HepG2 (cell line): ENCODE data around the gene SERTAD3. TPM values are rescaled to one million over a fixed set of nuclear protein-coding genes. Genes with fewer than 3 reads are reported as not detected.

Experiments
- ARID2 ChIP-seq: sonication (generic); formaldehyde crosslinking; IDR thresholded peaks from 2 replicates; pipeline ENCODE4 v1.8.1; 2022; ENCODE audit warnings: mild to moderate bottlenecking, missing genetic modification reagents, borderline replicate concordance
- FOXA1 ChIP-seq, 2 experiments: fragments of 450-650 bp in 1 of 2; sonication (generic) in 1 of 2; formaldehyde crosslinking in 1 of 2; IDR thresholded peaks; 2 replicates each; pipeline versions ENCODE4 v1.4.0 to v1.6.1; 2016 to 2020; ENCODE audit warnings: missing genetic modification reagents in 1 of 2
- FOXO1 ChIP-seq: sonication (generic); formaldehyde crosslinking; IDR thresholded peaks from 2 replicates; pipeline ENCODE4 v1.4.0; 2020; ENCODE audit warnings: missing genetic modification reagents
- GFI1 ChIP-seq: sonication (generic); formaldehyde crosslinking; IDR thresholded peaks from 2 replicates; pipeline ENCODE4 v1.5.0; 2020; ENCODE audit warnings: missing genetic modification reagents, mild to moderate bottlenecking, borderline replicate concordance
- MXI1 ChIP-seq: IDR thresholded peaks from 3 replicates; pipeline ENCODE4 v1.6.1; 2012; ENCODE audit warnings: low read depth, low read length, inconsistent platforms, borderline replicate concordance
- NR2F1 ChIP-seq, 2 experiments: fragments of 450-650 bp in 1 of 2; formaldehyde crosslinking in 1 of 2; IDR thresholded peaks; 2 replicates each; pipeline versions ENCODE4 v1.5.0 to v1.6.1; 2016 to 2020; ENCODE audit warnings: mild to moderate bottlenecking in 1 of 2, missing compliant biosample characterization in 1 of 2, missing genetic modification reagents in 1 of 2, moderate library complexity in 1 of 2
- TARDBP ChIP-seq: sonication (generic); formaldehyde crosslinking; IDR thresholded peaks from 2 replicates; pipeline ENCODE4 v1.8.0; 2022; ENCODE audit warnings: mild to moderate bottlenecking, missing genetic modification reagents
- TCF12 ChIP-seq, 2 experiments: fragments of 450-650 bp in 1 of 2; sonication (generic) in 1 of 2; formaldehyde crosslinking in 1 of 2; IDR thresholded peaks; 2 replicates each; pipeline versions ENCODE4 v1.6.1 to v1.8.0; 2017 to 2022; ENCODE audit warnings: antibody characterized with exemption in 1 of 2, mild to moderate bottlenecking in 1 of 2, missing genetic modification reagents in 1 of 2, moderate library complexity in 1 of 2
- ZBTB3 ChIP-seq: sonication (generic); formaldehyde crosslinking; IDR thresholded peaks from 2 replicates; pipeline ENCODE4 v1.4.0; 2020; ENCODE audit warnings: low read depth, mild to moderate bottlenecking, moderate library complexity, missing genetic modification reagents, borderline replicate concordance
- ZNF563 ChIP-seq: sonication (generic); formaldehyde crosslinking; IDR thresholded peaks from 2 replicates; pipeline ENCODE4 v1.8.0; 2022; ENCODE audit warnings: mild to moderate bottlenecking, moderate library complexity, missing genetic modification reagents
- polyA plus RNA-seq, 8 experiments: library from polyadenylated mRNA; depleted of rRNA in 3 of 8; stranded (reverse) in 7 of 8; unstranded in 1 of 8; fragments of >200 nt; fragmentation: Illumina TruSeq in 4 of 8; extraction: Trizol in 4 of 8; gene quantifications; 2 replicates each; pipeline versions ENCODE4 v1.2.1 to v1.2.3, GENCODE V29; 2011 to 2016; ENCODE audit warnings: low read depth in 4 of 8, missing spikeins in 1 of 8, mixed read lengths in 1 of 8; ENCODE audit not compliant: insufficient read depth in 1 of 8
- total RNA-seq, 5 experiments: library from RNA; depleted of rRNA; stranded (reverse); fragments of >200 nt; fragmentation: Illumina TruSeq; extraction: Trizol; gene quantifications; 2 replicates each; pipeline ENCODE4 v1.2.3, GENCODE V29; 2016; ENCODE audit warnings: low read depth in 1 of 5
- TF ChIP-seq, protein P1 (sequence below): sonication (generic); formaldehyde crosslinking; IDR thresholded peaks from 2 replicates; pipeline ENCODE4 v1.4.0; 2020; ENCODE audit warnings: missing genetic modification reagents, mild to moderate bottlenecking, borderline replicate concordance
- TF ChIP-seq, protein P2 (sequence below): sonication (generic); formaldehyde crosslinking; IDR thresholded peaks from 2 replicates; pipeline ENCODE4 v1.5.1; 2020; ENCODE audit warnings: mild to moderate bottlenecking, moderate library complexity, missing genetic modification reagents
- TF ChIP-seq, protein P3 (sequence below): IDR thresholded peaks from 2 replicates; pipeline ENCODE4 v1.4.0; 2020; ENCODE audit warnings: mild to moderate bottlenecking, missing genetic modification reagents
- TF ChIP-seq, protein P4 (sequence below): sonication (generic); formaldehyde crosslinking; IDR thresholded peaks from 2 replicates; pipeline ENCODE4 v1.4.0; 2020; ENCODE audit warnings: missing genetic modification reagents
- TF ChIP-seq, protein P5 (sequence below): IDR thresholded peaks from 2 replicates; pipeline ENCODE4 v1.6.1; 2016; ENCODE audit warnings: missing compliant biosample characterization, missing genetic modification reagents, borderline replicate concordance

The SERTAD3 gene
- total and polyA plus RNA-seq, 2 of the 13 experiments (the other 11 are each of a cell fraction or from before 2014, with no cell fraction given): 9.6 to 16.9 TPM

DNA sequence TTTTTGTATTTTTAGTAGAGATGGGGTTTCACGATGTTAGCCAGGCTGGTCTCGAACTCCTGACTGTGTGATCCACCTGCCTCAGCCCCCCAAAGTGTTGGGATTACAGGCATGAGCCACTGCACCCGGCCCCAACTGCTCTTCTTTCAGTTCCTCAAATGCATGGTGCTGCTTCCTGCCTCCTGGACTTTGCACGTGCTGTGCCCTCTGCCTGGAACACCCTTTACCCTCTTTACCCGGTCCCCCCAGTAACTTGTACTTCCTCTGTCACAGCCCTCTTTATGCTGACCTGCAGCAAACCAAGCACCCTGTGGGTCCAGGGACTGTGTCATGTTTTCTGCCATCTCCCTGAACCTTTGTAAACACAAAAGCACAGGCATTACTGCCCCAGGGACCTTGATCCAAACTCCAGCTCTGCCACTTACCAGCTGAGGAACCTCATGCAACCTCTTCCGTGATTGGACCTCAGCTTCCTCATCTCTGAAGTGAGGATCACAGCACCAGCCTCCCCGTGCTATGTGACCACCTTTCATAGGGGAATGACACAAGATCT, 17.6 kb upstream of the SERTAD3 start (continued):
- TF ChIP-seq, protein P1, sequence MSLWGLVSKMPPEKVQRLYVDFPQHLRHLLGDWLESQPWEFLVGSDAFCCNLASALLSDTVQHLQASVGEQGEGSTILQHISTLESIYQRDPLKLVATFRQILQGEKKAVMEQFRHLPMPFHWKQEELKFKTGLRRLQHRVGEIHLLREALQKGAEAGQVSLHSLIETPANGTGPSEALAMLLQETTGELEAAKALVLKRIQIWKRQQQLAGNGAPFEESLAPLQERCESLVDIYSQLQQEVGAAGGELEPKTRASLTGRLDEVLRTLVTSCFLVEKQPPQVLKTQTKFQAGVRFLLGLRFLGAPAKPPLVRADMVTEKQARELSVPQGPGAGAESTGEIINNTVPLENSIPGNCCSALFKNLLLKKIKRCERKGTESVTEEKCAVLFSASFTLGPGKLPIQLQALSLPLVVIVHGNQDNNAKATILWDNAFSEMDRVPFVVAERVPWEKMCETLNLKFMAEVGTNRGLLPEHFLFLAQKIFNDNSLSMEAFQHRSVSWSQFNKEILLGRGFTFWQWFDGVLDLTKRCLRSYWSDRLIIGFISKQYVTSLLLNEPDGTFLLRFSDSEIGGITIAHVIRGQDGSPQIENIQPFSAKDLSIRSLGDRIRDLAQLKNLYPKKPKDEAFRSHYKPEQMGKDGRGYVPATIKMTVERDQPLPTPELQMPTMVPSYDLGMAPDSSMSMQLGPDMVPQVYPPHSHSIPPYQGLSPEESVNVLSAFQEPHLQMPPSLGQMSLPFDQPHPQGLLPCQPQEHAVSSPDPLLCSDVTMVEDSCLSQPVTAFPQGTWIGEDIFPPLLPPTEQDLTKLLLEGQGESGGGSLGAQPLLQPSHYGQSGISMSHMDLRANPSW (CRISPR knock-in tag): no peak; the same call in 1 of the 2 replicates
- TF ChIP-seq, protein P2, sequence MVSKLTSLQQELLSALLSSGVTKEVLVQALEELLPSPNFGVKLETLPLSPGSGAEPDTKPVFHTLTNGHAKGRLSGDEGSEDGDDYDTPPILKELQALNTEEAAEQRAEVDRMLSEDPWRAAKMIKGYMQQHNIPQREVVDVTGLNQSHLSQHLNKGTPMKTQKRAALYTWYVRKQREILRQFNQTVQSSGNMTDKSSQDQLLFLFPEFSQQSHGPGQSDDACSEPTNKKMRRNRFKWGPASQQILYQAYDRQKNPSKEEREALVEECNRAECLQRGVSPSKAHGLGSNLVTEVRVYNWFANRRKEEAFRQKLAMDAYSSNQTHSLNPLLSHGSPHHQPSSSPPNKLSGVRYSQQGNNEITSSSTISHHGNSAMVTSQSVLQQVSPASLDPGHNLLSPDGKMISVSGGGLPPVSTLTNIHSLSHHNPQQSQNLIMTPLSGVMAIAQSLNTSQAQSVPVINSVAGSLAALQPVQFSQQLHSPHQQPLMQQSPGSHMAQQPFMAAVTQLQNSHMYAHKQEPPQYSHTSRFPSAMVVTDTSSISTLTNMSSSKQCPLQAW (CRISPR knock-in tag): peak; percentile 59
- TF ChIP-seq GFI1 (CRISPR knock-in tag) (no peak), ARID2 (CRISPR knock-in tag) (no peak), ZBTB3 (CRISPR knock-in tag) (no peak), ZNF563 (CRISPR knock-in tag) (peak; percentile 66; the same call in 1 of the 2 replicates), FOXO1 (peak; percentile 35; the same call in 1 of the 2 replicates), TARDBP (CRISPR knock-in tag) (peak; percentile 41; the same call in 1 of the 2 replicates), MXI1 (peak; percentile 66; the same call in 1 of the 3 replicates), NR2F1 (CRISPR knock-in tag; IDR thresholded peaks at IDR 0.05) (no peak), TCF12 (IDR thresholded peaks at IDR 0.05) (no peak), TCF12 (CRISPR knock-in tag; IDR thresholded peaks at IDR 0.05) (peak; percentile 52; the same call in 1 of the 2 replicates), FOXA1 (IDR thresholded peaks at IDR 0.05) (no peak), FOXA1 (CRISPR knock-in tag; IDR thresholded peaks at IDR 0.05) (0 out of 2 replicates have a peak, but pooled peaks have one; percentile 40)
- TF ChIP-seq, protein P3, sequence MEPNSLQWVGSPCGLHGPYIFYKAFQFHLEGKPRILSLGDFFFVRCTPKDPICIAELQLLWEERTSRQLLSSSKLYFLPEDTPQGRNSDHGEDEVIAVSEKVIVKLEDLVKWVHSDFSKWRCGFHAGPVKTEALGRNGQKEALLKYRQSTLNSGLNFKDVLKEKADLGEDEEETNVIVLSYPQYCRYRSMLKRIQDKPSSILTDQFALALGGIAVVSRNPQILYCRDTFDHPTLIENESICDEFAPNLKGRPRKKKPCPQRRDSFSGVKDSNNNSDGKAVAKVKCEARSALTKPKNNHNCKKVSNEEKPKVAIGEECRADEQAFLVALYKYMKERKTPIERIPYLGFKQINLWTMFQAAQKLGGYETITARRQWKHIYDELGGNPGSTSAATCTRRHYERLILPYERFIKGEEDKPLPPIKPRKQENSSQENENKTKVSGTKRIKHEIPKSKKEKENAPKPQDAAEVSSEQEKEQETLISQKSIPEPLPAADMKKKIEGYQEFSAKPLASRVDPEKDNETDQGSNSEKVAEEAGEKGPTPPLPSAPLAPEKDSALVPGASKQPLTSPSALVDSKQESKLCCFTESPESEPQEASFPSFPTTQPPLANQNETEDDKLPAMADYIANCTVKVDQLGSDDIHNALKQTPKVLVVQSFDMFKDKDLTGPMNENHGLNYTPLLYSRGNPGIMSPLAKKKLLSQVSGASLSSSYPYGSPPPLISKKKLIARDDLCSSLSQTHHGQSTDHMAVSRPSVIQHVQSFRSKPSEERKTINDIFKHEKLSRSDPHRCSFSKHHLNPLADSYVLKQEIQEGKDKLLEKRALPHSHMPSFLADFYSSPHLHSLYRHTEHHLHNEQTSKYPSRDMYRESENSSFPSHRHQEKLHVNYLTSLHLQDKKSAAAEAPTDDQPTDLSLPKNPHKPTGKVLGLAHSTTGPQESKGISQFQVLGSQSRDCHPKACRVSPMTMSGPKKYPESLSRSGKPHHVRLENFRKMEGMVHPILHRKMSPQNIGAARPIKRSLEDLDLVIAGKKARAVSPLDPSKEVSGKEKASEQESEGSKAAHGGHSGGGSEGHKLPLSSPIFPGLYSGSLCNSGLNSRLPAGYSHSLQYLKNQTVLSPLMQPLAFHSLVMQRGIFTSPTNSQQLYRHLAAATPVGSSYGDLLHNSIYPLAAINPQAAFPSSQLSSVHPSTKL (CRISPR knock-in tag): peak; percentile 48
- TF ChIP-seq, protein P4, sequence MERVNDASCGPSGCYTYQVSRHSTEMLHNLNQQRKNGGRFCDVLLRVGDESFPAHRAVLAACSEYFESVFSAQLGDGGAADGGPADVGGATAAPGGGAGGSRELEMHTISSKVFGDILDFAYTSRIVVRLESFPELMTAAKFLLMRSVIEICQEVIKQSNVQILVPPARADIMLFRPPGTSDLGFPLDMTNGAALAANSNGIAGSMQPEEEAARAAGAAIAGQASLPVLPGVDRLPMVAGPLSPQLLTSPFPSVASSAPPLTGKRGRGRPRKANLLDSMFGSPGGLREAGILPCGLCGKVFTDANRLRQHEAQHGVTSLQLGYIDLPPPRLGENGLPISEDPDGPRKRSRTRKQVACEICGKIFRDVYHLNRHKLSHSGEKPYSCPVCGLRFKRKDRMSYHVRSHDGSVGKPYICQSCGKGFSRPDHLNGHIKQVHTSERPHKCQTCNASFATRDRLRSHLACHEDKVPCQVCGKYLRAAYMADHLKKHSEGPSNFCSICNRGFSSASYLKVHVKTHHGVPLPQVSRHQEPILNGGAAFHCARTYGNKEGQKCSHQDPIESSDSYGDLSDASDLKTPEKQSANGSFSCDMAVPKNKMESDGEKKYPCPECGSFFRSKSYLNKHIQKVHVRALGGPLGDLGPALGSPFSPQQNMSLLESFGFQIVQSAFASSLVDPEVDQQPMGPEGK (CRISPR knock-in tag): 0 out of 2 replicates have a peak, but pooled peaks have one; percentile 18
- TF ChIP-seq, protein P5, sequence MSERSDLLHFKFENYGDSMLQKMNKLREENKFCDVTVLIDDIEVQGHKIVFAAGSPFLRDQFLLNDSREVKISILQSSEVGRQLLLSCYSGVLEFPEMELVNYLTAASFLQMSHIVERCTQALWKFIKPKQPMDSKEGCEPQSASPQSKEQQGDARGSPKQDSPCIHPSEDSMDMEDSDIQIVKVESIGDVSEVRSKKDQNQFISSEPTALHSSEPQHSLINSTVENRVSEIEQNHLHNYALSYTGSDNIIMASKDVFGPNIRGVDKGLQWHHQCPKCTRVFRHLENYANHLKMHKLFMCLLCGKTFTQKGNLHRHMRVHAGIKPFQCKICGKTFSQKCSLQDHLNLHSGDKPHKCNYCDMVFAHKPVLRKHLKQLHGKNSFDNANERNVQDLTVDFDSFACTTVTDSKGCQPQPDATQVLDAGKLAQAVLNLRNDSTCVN (CRISPR knock-in tag): peak; percentile 41; the same call in 1 of the 2 replicates
